Stimulated activated CD8-positive, alpha-beta memory T cell treated with anti-CD3 and anti-CD28 coated beads, Interleukin-12 subunit alpha, Interleukin-12 subunit beta, amount 100 ng/mL, for 24 hours (primary cell): ENCODE measurements around the gene ERMN.
"Not testable (repeated sequence)": the region's sequence is repeated elsewhere in the genome, so short reads cannot be mapped to it uniquely, and the experiment has no call there.

ENCODE experiments used
- DNase-seq: peaks from one replicate; pipeline ENCODE4 v3.0.0-alpha.2; 2020; ENCODE audit errors: extremely low read depth

Gene ERMN

DNA sequence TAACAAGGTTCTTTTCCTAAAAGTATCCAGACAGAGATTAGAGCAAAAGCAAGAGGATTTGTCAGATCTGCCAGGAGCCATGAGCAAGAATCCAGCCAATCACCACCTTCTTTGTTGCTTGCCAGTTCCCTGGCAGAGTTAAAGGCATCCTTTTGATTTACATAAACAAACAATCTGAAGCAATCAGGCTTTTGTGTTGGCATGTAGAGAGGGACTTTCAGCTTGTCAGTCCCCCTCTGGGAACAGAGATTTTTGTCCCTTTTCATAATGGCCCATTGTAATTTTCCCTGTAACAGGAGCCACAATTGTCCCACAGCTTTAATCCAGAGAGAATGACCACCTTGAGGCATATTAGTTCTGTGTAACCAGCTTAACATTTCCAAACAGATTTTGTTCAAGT is at the start of gene ERMN:
Gene ERMN, minus strand, starts transcription at position 39 of the 400 bp plus-strand sequence. CDS start 182 bp downstream, outside the sequence.
- DNase-seq = no peak

GRCh38 chr2:157375384-157375783 is 49.8 kb upstream of the ERMN start:
- DNase-seq = no peak

DNA sequence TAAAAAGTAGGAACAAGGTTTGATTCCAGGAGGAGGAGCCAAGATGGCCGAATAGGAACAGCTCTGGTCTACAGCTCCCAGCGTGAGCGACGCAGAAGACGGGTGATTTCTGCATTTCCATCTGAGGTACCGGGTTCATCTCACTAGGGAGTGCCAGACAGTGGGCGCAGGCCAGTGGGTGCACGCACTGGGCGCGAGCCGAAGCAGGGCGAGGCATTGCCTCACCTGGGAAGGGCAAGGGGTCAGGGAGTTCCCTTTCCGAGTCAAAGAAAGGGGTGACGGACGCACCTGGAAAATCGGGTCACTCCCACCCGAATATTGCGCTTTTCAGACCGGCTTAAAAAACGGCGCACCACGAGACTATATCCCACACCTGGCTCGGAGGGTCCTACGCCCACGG is 42.9 kb upstream of the ERMN start:
- not testable (repeated sequence) for DNase-seq

- DNase-seq = no peak
Observed at GRCh38 chr2:157367704-157368103, 42.1 kb upstream of the ERMN start.

DNA sequence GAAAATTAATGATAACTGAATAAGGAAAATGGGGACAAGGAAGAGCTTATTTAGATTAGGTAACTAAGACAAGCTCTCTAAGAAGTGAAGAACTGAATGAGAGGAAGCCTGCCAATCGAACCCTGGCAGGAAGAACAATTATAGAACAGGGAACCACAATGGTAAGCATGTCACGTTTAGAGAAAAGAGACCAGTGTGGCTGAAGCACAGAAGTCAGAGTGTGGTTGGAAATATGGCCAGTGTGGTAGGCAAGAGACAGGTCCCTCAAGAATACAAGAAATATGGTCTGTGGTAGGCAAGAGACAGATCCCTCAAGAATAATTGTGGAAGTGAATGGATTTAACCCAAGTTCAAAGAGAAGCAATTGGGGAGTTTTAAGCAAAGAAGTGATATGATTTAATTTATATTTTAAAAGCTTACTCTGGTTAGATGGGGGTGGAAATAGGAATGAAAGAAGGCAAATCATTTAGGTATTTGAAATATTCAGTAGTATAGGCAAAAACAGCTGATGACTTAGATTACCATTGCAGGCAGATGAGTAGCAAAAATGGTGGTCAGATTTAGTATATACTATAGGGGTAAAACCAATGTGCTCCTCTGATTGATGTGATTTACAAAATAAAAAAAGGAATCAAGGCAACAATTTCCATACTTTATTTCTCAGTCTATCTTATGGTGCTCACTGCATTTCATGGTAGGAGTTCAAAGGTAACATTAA is 38.8 kb upstream of the ERMN start:
- DNase-seq = no peak

- no peak for DNase-seq
Observed at GRCh38 chr2:157363612-157364101, 38.0 kb upstream of the ERMN start.

DNA sequence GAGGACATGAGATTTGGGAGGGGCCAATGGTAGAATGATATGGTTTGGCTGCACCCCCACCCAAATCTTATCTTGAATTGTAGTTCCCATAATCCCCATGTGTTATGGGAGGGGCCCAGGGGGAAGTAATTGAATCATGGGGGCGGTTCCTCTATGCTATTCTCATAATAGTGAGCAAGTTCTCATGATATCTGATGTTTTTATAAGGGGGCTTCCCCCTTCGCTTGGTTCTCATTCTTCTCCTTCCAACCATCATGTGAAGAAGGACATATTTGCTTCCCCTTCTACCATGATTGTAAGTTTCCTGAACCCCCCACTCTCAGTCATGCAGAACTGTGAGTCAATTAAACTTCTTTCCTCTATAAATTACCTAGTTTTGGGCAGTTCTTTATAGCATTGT is 37.0 kb upstream of the ERMN start:
- DNase-seq = no peak

GRCh38 chr2:157361526-157361925 is 35.9 kb upstream of the ERMN start:
- no peak for DNase-seq

- DNase-seq = no peak
Observed at GRCh38 chr2:157359628-157360027, 34.0 kb upstream of the ERMN start.

DNA sequence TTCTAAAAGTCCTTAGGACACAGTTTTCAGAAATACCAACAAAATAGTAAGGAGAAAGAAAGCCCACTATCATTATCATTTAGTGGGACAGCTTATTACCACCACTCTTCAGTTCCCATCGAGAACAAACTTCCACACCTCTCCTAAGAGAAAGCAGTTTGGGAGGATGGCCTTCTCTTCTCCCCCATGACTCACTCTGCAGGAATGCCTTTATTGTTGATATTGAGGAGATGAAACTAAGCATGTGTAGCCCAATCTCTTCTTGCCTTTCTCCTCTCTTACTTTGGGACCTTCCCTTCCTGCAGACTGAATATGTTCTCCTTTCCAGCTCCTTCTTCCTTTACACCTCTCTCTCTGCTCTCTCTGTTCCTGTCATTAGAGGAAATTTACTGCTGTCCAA is 30.0 kb upstream of the ERMN start:
- DNase-seq = no peak

- DNase-seq = no peak
Observed at GRCh38 chr2:157349949-157350515, 24.4 kb upstream of the ERMN start.

GRCh38 chr2:157348291-157348921 is 22.8 kb upstream of the ERMN start:
- no peak for DNase-seq

- no peak for DNase-seq
Observed at GRCh38 chr2:157345647-157346389, 20.2 kb upstream of the ERMN start.

DNA sequence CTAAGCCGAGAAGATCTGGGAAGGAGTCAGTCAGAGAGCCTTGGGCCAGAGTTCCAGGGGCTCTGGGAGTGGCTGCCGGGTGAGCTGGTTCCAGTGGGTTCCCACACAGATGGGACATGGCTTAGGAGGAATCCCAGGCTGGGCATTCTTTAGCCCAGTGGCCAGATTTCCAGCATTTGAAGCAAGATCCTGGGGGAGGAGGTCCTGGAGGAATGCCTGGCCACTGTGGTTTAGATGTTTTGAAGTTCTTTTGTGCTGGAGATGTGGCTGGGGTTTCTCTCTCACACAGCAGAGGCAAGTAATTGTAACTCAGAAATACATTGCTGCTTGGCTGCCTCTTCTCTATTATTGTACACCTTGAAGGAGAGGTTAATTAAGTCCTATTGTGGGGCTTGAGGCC is 15.8 kb upstream of the ERMN start:
- DNase-seq = not testable (repeated sequence)

GRCh38 chr2:157339965-157340655 is 14.5 kb upstream of the ERMN start:
- DNase-seq = no peak

DNA sequence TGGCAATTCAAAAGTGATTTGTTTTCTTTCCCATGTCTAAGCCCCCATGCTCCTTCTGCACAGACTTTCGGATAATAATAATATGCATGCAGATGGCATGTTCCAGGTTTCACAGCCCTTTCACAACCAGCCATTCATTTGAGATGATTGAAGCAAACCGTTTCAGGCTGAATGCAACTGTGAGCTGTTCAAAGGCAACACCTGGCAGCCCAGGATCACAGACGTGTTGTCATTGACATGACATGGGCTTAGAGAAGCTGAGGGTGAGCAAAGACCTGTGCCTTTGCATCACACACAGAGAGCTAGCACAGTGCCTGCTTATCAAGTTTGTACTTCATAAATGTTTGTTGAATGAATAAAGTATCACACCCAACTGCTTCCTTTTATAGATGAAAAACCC is 12.4 kb upstream of the ERMN start:
- DNase-seq = no peak

DNA sequence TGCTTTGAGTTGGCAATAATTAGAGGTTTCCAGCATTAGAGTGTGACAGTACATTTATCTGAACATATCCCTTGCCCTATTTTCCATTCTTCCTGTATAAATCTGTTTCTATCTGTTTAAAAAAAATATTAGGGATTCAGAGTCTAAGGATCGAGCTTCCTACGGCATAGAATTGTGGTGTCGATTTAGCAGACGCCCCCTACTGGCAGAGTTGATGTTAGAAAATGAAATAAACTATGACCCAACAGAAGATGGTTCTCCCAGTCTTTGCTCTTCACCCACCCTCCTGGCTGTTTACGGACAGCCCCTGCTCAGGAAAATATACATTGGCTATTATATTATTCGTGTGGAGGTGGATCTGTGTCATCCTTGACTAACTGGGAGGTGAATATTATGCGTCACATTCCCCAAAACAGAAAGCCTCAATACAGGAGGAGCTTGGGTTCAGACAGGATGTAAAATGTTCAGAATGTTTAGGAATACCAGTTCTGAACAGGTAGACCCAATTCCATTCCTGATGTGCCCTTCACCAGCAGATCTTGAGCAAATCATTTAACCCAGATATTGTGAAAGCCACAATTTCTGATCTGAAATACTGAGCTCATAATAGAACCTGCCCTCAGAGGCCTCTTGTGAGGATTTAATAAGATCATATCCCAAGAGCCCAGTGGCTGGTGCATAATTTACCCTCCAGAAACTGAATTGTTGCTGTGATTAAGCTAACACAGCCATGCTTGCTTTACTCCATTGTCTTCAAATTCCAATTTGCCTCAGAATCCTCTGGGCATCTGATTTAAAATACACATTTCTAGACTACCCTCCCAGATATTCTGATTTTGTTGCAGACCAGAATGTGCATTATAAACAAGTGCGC is 10.8 kb upstream of the ERMN start:
- peak; percentile 9 for DNase-seq

GRCh38 chr2:157334797-157335196 is 9.2 kb upstream of the ERMN start:
- DNase-seq = no peak

GRCh38 chr2:157334335-157334734 is 8.7 kb upstream of the ERMN start:
- no peak for DNase-seq

GRCh38 chr2:157333304-157334047 is 7.9 kb upstream of the ERMN start:
- no peak for DNase-seq
